ENCODE data around the gene IL23R.

IL23R gene

GRCh38 chr1:67306547-67306946 lies 140.3 kb downstream of the IL23R start:
- DNase-seq (ENCODE audit: low spot score): no peak

GRCh38 chr1:67307251-67308060 lies 141.2 kb downstream of the IL23R start, which contains the start of gene IL12RB2:
Gene IL12RB2 (plus strand): TSS chr1:67307873. CDS start chr1:67320369, 12,496 bp downstream.
- peak; percentile 62 for DNase-seq (ENCODE audit: low spot score)

GRCh38 chr1:67308136-67308535 lies 141.9 kb downstream of the IL23R start:
- DNase-seq (ENCODE audit: low spot score): peak; percentile 43

All from ecto neural progenitor cell (in vitro differentiated cells).